H1 (cell line): ENCODE results near the gene RGS6. TPM values are rescaled to one million over a fixed set of nuclear protein-coding genes. Genes with fewer than 3 reads are reported as not detected.

Experiments
- E2F6 ChIP-seq: IDR thresholded peaks from 2 replicates; pipeline ENCODE4 v1.6.1; 2012; ENCODE audit warnings: inconsistent platforms
- FOSL1 ChIP-seq: IDR thresholded peaks from 2 replicates; pipeline ENCODE4 v1.6.1; 2011; ENCODE audit warnings: mild to moderate bottlenecking, low read depth, low read length, moderate library complexity; ENCODE audit not compliant: insufficient read depth
- JUN ChIP-seq: IDR thresholded peaks from 2 replicates; pipeline ENCODE4 v1.6.1; 2011; ENCODE audit warnings: low read depth, mild to moderate bottlenecking, improper control_type of control experiment, low read length
- JUND ChIP-seq: IDR thresholded peaks from 2 replicates; pipeline ENCODE4 v1.6.1; 2011; ENCODE audit warnings: mild to moderate bottlenecking, improper control_type of control experiment, low read length
- PHF8 ChIP-seq: fragments of 200-600 bp; sonication (generic); conservative IDR thresholded peaks from 2 replicates; pipeline ENCODE4 v1.7.1; 2012; ENCODE audit warnings: low read depth, mild to moderate bottlenecking, inconsistent platforms, low read length, moderate library complexity
- RAD21 ChIP-seq, 2 experiments: IDR thresholded peaks in 1 of 2; conservative IDR thresholded peaks in 1 of 2; 2 replicates each; pipeline ENCODE4 v1.6.1; 2011; ENCODE audit warnings: low read depth in 2 of 2, low read length in 2 of 2, improper control_type of control experiment in 1 of 2, inconsistent platforms in 1 of 2, mild to moderate bottlenecking in 1 of 2, moderate library complexity in 1 of 2
- SAP30 ChIP-seq: fragments of 300-600 bp; sonication (generic); IDR thresholded peaks from 2 replicates; pipeline ENCODE4 v1.7.1; 2012; ENCODE audit warnings: low read length, moderate library complexity, mild to moderate bottlenecking, inconsistent platforms; ENCODE audit not compliant: insufficient read depth, insufficient replicate concordance
- USF2 ChIP-seq: IDR thresholded peaks from 2 replicates; pipeline ENCODE4 v1.6.1; 2011; ENCODE audit warnings: low read length, improper control_type of control experiment
- polyA plus RNA-seq, 7 experiments: library from polyadenylated mRNA; depleted of rRNA in 3 of 7; stranded (reverse) in 5 of 7; unstranded in 2 of 7; fragments of >200 nt in 5 of 7; fragments of 200-250 nt in 2 of 7; gene quantifications; 1 replicate in 5 of 7; 2 replicates in 1 of 7; 4 replicates in 1 of 7; pipeline versions ENCODE4 v1.2.1 to v1.2.3, GENCODE V29; 2011 to 2013; ENCODE audit warnings: missing spikeins in 2 of 7, mixed read lengths in 2 of 7
- total RNA-seq: library from RNA; stranded (reverse); fragmentation: NEBNext Ultra II Directional; extraction: Animal tissue kit (Norgen Biotek cat#: 25700); gene quantifications from 2 replicates; pipeline ENCODE4 v1.2.1, GENCODE V29; 2021

The RGS6 gene
- total and polyA plus RNA-seq, 2 of the 8 experiments (the other 6 are each of a cell fraction or from before 2014, with no cell fraction given): 0.26 to 1.1 TPM

- peak; percentile 83 for TF ChIP-seq USF2
- peak; percentile 24; the same call in 1 of the 2 replicates for TF ChIP-seq E2F6
- no peak for TF ChIP-seq FOSL1
- TF ChIP-seq SAP30: no peak
- no peak for TF ChIP-seq JUN
- TF ChIP-seq JUND: no peak
- no peak for TF ChIP-seq PHF8
- TF ChIP-seq RAD21 (IDR thresholded peaks at IDR 0.05 in 1 of 2, conservative IDR thresholded peaks at IDR 0.05 in 1 of 2; ENCODE audit: low read depth in 2 of 2, low read length in 2 of 2): no peak
Observed at GRCh38 chr14:72169521-72169920, 237.3 kb downstream of the RGS6 start (continued).
